ENCODE data around the gene FZR1. TPM values are rescaled to one million over a fixed set of nuclear protein-coding genes. Genes with fewer than 3 reads are reported as not detected.

FZR1 gene
- total and polyA plus RNA-seq, 2 of the 4 experiments (the other 2 are of a cell fraction), result 21.5 to 47.8 TPM

- Histone ChIP-seq H3K79me1 (ENCODE audit: low read depth in 1 of 2, low read length in 2 of 2) (peaks cover 19 to 84% of the 10 kb centered on the region in 2 experiments), H3K14ac (replicated peaks; ENCODE audit: low read depth, low read length) (no peak overlapping the region), H3K56ac (ENCODE audit: extremely low read depth, insufficient read depth, low read length) (no peak overlapping the region), H2BK15ac (ENCODE audit: low read depth, low read length) (no peak overlapping the region), H2AK9ac (replicated peaks; ENCODE audit: low read depth, low read length, poor library complexity) (no peak overlapping the region), H3K4me3 (ENCODE audit: insufficient read depth, low read depth, low read length) (no peak overlapping the region), H3K36me3 (ENCODE audit: control insufficient read depth, insufficient read depth, low read length) (peaks cover 36% of the 10 kb centered on the region), H3K4me2 (ENCODE audit: low read depth, low read length) (no peak overlapping the region), H3K9ac (ENCODE audit: low read depth, low read length) (no peak overlapping the region), H3K4ac (ENCODE audit: low read depth, low read length) (no peak overlapping the region), H3K18ac (ENCODE audit: low read depth, low read length) (no peak overlapping the region), H3K9me3 (ENCODE audit: control insufficient read depth, insufficient read depth, low read length) (no peaks in the 10 kb centered on the region), H4K20me1 (ENCODE audit: insufficient read depth, low read length) (peaks cover 90% of the 10 kb centered on the region), H2AK5ac (ENCODE audit: low read depth, low read length) (no peak overlapping the region), H4K5ac (ENCODE audit: low read depth, low read length) (no peak overlapping the region), H3K23ac (ENCODE audit: low read depth, low read length) (no peak overlapping the region), H3K9me1 (ENCODE audit: insufficient read depth, low read length) (peaks cover 20% of the 10 kb centered on the region), H2AFZ (replicated peaks; ENCODE audit: low read length, poor library complexity) (no peak overlapping the region), H3K27ac (ENCODE audit: insufficient read depth, low read length) (no peak overlapping the region), H3K4me1 (ENCODE audit: control insufficient read depth, insufficient read depth, low read length) (peaks cover 3% of the 10 kb centered on the region), H3K27me3 (ENCODE audit: control insufficient read depth, insufficient read depth, low read length) (no peaks in the 10 kb centered on the region), H4K8ac (ENCODE audit: low read depth in 2 of 2, low read length in 2 of 2) (no peak overlapping the region), H4K91ac (ENCODE audit: insufficient read depth, low read depth, low read length) (no peak overlapping the region), H2BK120ac (ENCODE audit: low read depth, low read length) (no peak overlapping the region), H2BK5ac (ENCODE audit: low read depth, low read length, poor library complexity, severe bottlenecking) (no peak overlapping the region), H2BK20ac (ENCODE audit: low read depth, low read length) (no peak overlapping the region)
- in situ Hi-C loops (cut with MboI; ENCODE audit: low sequenced_read_pairs), result no loop called here
- POLR2A ChIA-PET (ENCODE audit: unreplicated experiment), result no interaction called here
- no CpG with 5 or more reads among the region's 7 CpGs for WGBS, 2 experiments (ENCODE audit: extremely low coverage in 2 of 2, insufficient read length in 1 of 2)
- CTCF ChIA-PET, result no interaction called here
- BruUV-seq (replicated peaks), result no TSS peak
- DNase-seq (no peak), ATAC-seq (ENCODE audit: low read depth) (no peak)
- TF ChIP-seq POLR2A (IDR thresholded peaks at IDR 0.05; ENCODE audit: low read depth, low read length) (no peak), SMC3 (IDR thresholded peaks at IDR 0.05; ENCODE audit: low read depth, low read length) (no peak), MAFK (IDR thresholded peaks at IDR 0.05; ENCODE audit: low read depth, low read length) (no peak), CTCF (conservative IDR thresholded peaks at IDR 0.05; ENCODE audit: low read depth, low read length) (no peak), RAD21 (IDR thresholded peaks at IDR 0.05; ENCODE audit: low read length) (no peak), RFX5 (IDR thresholded peaks at IDR 0.05; ENCODE audit: low read depth, low read length) (no peak), CEBPB (IDR thresholded peaks at IDR 0.05; ENCODE audit: low read depth, low read length) (no peak), BHLHE40 (IDR thresholded peaks at IDR 0.05; ENCODE audit: low read depth, low read length) (no peak), RCOR1 (IDR thresholded peaks at IDR 0.05; ENCODE audit: insufficient replicate concordance, low read length) (no peak), NFE2L2 (IDR thresholded peaks at IDR 0.05; ENCODE audit: low read depth, low read length) (no peak), MAZ (IDR thresholded peaks at IDR 0.05; ENCODE audit: borderline replicate concordance, low read depth, low read length) (no peak), FOS (IDR thresholded peaks at IDR 0.05; ENCODE audit: low read depth, low read length) (no peak), CHD1 (IDR thresholded peaks at IDR 0.05; ENCODE audit: low read depth, low read length) (no peak), ELK1 (IDR thresholded peaks at IDR 0.05; ENCODE audit: borderline replicate concordance, low read depth, low read length) (no peak), MXI1 (IDR thresholded peaks at IDR 0.05; ENCODE audit: borderline replicate concordance, low read depth, low read length) (no peak)
- TF ChIP-seq, protein P1, sequence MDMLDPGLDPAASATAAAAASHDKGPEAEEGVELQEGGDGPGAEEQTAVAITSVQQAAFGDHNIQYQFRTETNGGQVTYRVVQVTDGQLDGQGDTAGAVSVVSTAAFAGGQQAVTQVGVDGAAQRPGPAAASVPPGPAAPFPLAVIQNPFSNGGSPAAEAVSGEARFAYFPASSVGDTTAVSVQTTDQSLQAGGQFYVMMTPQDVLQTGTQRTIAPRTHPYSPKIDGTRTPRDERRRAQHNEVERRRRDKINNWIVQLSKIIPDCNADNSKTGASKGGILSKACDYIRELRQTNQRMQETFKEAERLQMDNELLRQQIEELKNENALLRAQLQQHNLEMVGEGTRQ (IDR thresholded peaks at IDR 0.05; ENCODE audit: low read depth, low read length), result no peak
- dilution Hi-C loops (cut with HindIII; ENCODE audit: low sequenced_read_pairs, unreplicated experiment), result no loop called here
- intact Hi-C loops (cut with micrococcal nuclease), result no loop called here
Observed at GRCh38 chr19:3521104-3521445, 15.0 kb downstream of the FZR1 start.

Data from IMR-90 (cell line).